H9 (cell line): Measurements from ENCODE around the gene ACTN2. TPM values are rescaled to one million over a fixed set of nuclear protein-coding genes. Genes with fewer than 3 reads are reported as not detected.

Source experiments
- DNase-seq: peaks from one replicate; pipeline ENCODE4 v3.0.0-alpha.2; 2017
- H2AFZ ChIP-seq: one replicate; pipeline ENCODE4 v1.6.1; 2013; ENCODE audit warnings: mild to moderate bottlenecking, low read length, control low read depth, moderate library complexity
- H2AK5ac ChIP-seq: 2 replicates; pipeline ENCODE4 v1.6.1; 2013; ENCODE audit warnings: low read length, control low read depth, mixed read lengths; ENCODE audit not compliant: insufficient read length
- H2BK120ac ChIP-seq: one replicate; pipeline ENCODE4 v1.6.1; 2013; ENCODE audit warnings: low read depth, mild to moderate bottlenecking, low read length, control low read depth, inconsistent platforms; ENCODE audit not compliant: poor library complexity, severe bottlenecking
- H2BK12ac ChIP-seq: 2 replicates; pipeline ENCODE4 v1.6.1; 2013; ENCODE audit warnings: low read length, control low read depth, mixed read lengths, low read depth; ENCODE audit not compliant: insufficient read length
- H2BK15ac ChIP-seq: 2 replicates; pipeline ENCODE4 v1.6.1; 2013; ENCODE audit warnings: low read depth, low read length, control low read depth
- H2BK20ac ChIP-seq: one replicate; pipeline ENCODE4 v1.6.1; 2013; ENCODE audit warnings: low read depth, mild to moderate bottlenecking, low read length, control low read depth, inconsistent platforms; ENCODE audit not compliant: poor library complexity, severe bottlenecking
- H2BK5ac ChIP-seq: 2 replicates; pipeline ENCODE4 v1.6.1; 2013; ENCODE audit warnings: low read length, control low read depth, mixed read lengths; ENCODE audit not compliant: insufficient read length
- H3K14ac ChIP-seq: 2 replicates; pipeline ENCODE4 v1.6.1; 2013; ENCODE audit warnings: low read length, control low read depth; ENCODE audit not compliant: insufficient read depth
- H3K18ac ChIP-seq: 2 replicates; pipeline ENCODE4 v1.6.1; 2013; ENCODE audit warnings: low read depth, mild to moderate bottlenecking, mixed read lengths, low read length, control low read depth; ENCODE audit not compliant: insufficient read length
- H3K23ac ChIP-seq: 2 replicates; pipeline ENCODE4 v1.6.1; 2013; ENCODE audit warnings: low read length, control low read depth, mixed read lengths, low read depth; ENCODE audit not compliant: insufficient read length
- H3K23me2 ChIP-seq: 2 replicates; pipeline ENCODE4 v1.6.1; 2013; ENCODE audit warnings: low read depth, mild to moderate bottlenecking, mixed read lengths, low read length, control low read depth; ENCODE audit not compliant: insufficient read length, poor library complexity, severe bottlenecking
- H3K27ac ChIP-seq: 2 replicates; pipeline ENCODE4 v1.5.1; 2013; ENCODE audit warnings: low read length, control low read depth, mixed read lengths, low read depth; ENCODE audit not compliant: insufficient read length
- H3K27me3 ChIP-seq: 2 replicates; pipeline ENCODE4 v1.6.1; 2013; ENCODE audit warnings: low read length, control low read depth, inconsistent platforms; ENCODE audit not compliant: insufficient read depth
- H3K4ac ChIP-seq: 2 replicates; pipeline ENCODE4 v1.6.1; 2013; ENCODE audit warnings: low read depth, mild to moderate bottlenecking, control low read depth, inconsistent platforms, low read length, moderate library complexity
- H3K4me1 ChIP-seq: 2 replicates; pipeline ENCODE4 v1.6.1; 2013; ENCODE audit warnings: low read length, control low read depth, inconsistent platforms; ENCODE audit not compliant: insufficient read depth
- H3K4me2 ChIP-seq: 2 replicates; pipeline ENCODE4 v1.6.1; 2013; ENCODE audit warnings: low read length, control low read depth, mixed read lengths; ENCODE audit not compliant: insufficient read length, insufficient read depth
- H3K56ac ChIP-seq: 2 replicates; pipeline ENCODE4 v1.6.1; 2013; ENCODE audit warnings: low read depth, mild to moderate bottlenecking, mixed read lengths, low read length, control low read depth; ENCODE audit not compliant: insufficient read length
- H3K79me1 ChIP-seq: 2 replicates; pipeline ENCODE4 v1.6.1; 2013; ENCODE audit warnings: low read depth, mild to moderate bottlenecking, moderate library complexity, low read length, control low read depth, inconsistent platforms; ENCODE audit not compliant: insufficient read depth, poor library complexity, severe bottlenecking
- H3K79me2 ChIP-seq: 2 replicates; pipeline ENCODE4 v1.6.1; 2013; ENCODE audit warnings: low read length, control low read depth, inconsistent platforms; ENCODE audit not compliant: insufficient read depth
- H3K9ac ChIP-seq: 2 replicates; pipeline ENCODE4 v1.6.1; 2013; ENCODE audit warnings: low read length, control low read depth, mixed read lengths; ENCODE audit not compliant: insufficient read length; ENCODE audit errors: extremely low read depth
- H3K9me3 ChIP-seq: one replicate; pipeline ENCODE4 v1.6.1; 2013; ENCODE audit warnings: low read depth, low read length, inconsistent platforms; ENCODE audit not compliant: control insufficient read depth
- H3T11ph ChIP-seq: one replicate; pipeline ENCODE4 v1.6.1; 2013; ENCODE audit warnings: mild to moderate bottlenecking, low read length, control low read depth, inconsistent platforms
- H4K20me1 ChIP-seq: one replicate; pipeline ENCODE4 v1.6.1; 2013; ENCODE audit not compliant: control insufficient read depth, insufficient read length, insufficient read depth
- H4K5ac ChIP-seq: 2 replicates; pipeline ENCODE4 v1.6.1; 2013; ENCODE audit warnings: low read depth, mild to moderate bottlenecking, mixed read lengths, low read length, control low read depth; ENCODE audit not compliant: insufficient read length
- H4K8ac ChIP-seq: replicated peaks from 2 replicates; pipeline ENCODE4 v1.6.1; 2013; ENCODE audit warnings: low read length, control low read depth, mixed read lengths, low read depth; ENCODE audit not compliant: insufficient read length
- H4K91ac ChIP-seq: 2 replicates; pipeline ENCODE4 v1.6.1; 2013; ENCODE audit warnings: low read depth, mild to moderate bottlenecking, moderate library complexity, mixed read lengths, low read length, control low read depth; ENCODE audit not compliant: insufficient read length
- H3K27ac Mint-ChIP-seq, 3 experiments: 2 replicates in 2 of 3; 3 replicates in 1 of 3; pipeline ENCODE4 v1.8.0; 2020 to 2021; ENCODE audit warnings: mixed read lengths in 3 of 3, mild to moderate bottlenecking in 1 of 3, moderate library complexity in 1 of 3
- H3K27me3 Mint-ChIP-seq: 2 replicates; pipeline ENCODE4 v1.8.0; 2021; ENCODE audit warnings: low read depth, mild to moderate bottlenecking, moderate library complexity, mixed read lengths
- H3K36me3 Mint-ChIP-seq, 3 experiments: 2 replicates in 2 of 3; 3 replicates in 1 of 3; pipeline ENCODE4 v1.8.0; 2020 to 2021; ENCODE audit warnings: low read depth in 3 of 3, mixed read lengths in 3 of 3; ENCODE audit not compliant: insufficient read depth in 1 of 3
- H3K4me1 Mint-ChIP-seq, 2 experiments: 2 replicates each; pipeline ENCODE4 v1.8.0; 2020; ENCODE audit warnings: mixed read lengths in 2 of 2
- H3K4me3 Mint-ChIP-seq, 2 experiments: 2 replicates in 1 of 2; 3 replicates in 1 of 2; pipeline ENCODE4 v1.8.0; 2020 to 2021; ENCODE audit warnings: mild to moderate bottlenecking in 2 of 2, mixed read lengths in 2 of 2, moderate library complexity in 1 of 2
- H3K9me3 Mint-ChIP-seq, 2 experiments: 2 replicates in 1 of 2; 3 replicates in 1 of 2; pipeline ENCODE4 v1.8.0; 2020; ENCODE audit warnings: mild to moderate bottlenecking in 2 of 2, mixed read lengths in 2 of 2, moderate library complexity in 1 of 2
- CTCF ChIP-seq: fragments of 200-600 bp; sonication (generic); conservative IDR thresholded peaks from 3 replicates; pipeline ENCODE4 v1.8.0; 2021; ENCODE audit warnings: antibody characterized with exemption, mild to moderate bottlenecking
- WGBS: extraction: QIAGEN DNeasy Blood & Tissue Kit; methylation state at CpG from one replicate; pipeline ENCODE4 v1.1.7; 2013; ENCODE audit warnings: missing lambda C conversion rate, low lambda C conversion rate, mixed read lengths; ENCODE audit not compliant: insufficient read length; ENCODE audit errors: extremely low coverage; 5-methylcytosine and 5-hydroxymethylcytosine counted together
- total RNA-seq: library from RNA; stranded (reverse); gene quantifications from 2 replicates; pipeline ENCODE4 v1.2.1, GENCODE V29; 2021

Gene ACTN2
- total RNA-seq, 1 experiment from 2014 or later, result 2.3 TPM

GRCh38 chr1:236765831-236766230 lies 79.5 kb downstream of the ACTN2 start:
- WGBS, result no CpG with 5 or more reads among the region's 6 CpGs
- Histone ChIP-seq H2BK20ac (no peak overlapping the region), H3K9ac (no peak overlapping the region), H2BK5ac (no peak overlapping the region), H2BK120ac (no peak overlapping the region), H2BK12ac (no peak overlapping the region), H3K79me1 (no peaks in the 10 kb centered on the region), H4K8ac (no peak overlapping the region), H3K23me2 (no peaks in the 10 kb centered on the region), H3K56ac (no peak overlapping the region), H3K9me3 (no peaks in the 10 kb centered on the region), H3K23ac (no peak overlapping the region), H2AFZ (no peak overlapping the region), H3K27ac (no peak overlapping the region), H3K79me2 (no peaks in the 10 kb centered on the region), H2BK15ac (no peak overlapping the region), H3K18ac (no peak overlapping the region), H3K4ac (no peak overlapping the region), H4K20me1 (no peaks in the 10 kb centered on the region), H2AK5ac (no peak overlapping the region), H3K27me3 (no peaks in the 10 kb centered on the region), H4K91ac (no peak overlapping the region), H3K14ac (no peak overlapping the region), H4K5ac (no peak overlapping the region), H3K4me2 (no peak overlapping the region), H3T11ph (no peak overlapping the region), H3K4me1 (no peaks in the 10 kb centered on the region)
- H3K27me3 Mint-ChIP-seq, result no peaks in the 10 kb centered on the region
- DNase-seq, result no peak
- no peak for TF ChIP-seq CTCF
- no peak overlapping the region for H3K4me3 Mint-ChIP-seq
- H3K27ac Mint-ChIP-seq, result no peak overlapping the region
- H3K4me1 Mint-ChIP-seq, result no peaks in the 10 kb centered on the region
- H3K9me3 Mint-ChIP-seq, result no peaks in the 10 kb centered on the region
- peaks cover 0 to 3% (median 0%) of the 10 kb centered on the region in 3 experiments; a peak in 3 of 7 replicates for H3K36me3 Mint-ChIP-seq
